ENCODE data around the gene FGF19.

DNA sequence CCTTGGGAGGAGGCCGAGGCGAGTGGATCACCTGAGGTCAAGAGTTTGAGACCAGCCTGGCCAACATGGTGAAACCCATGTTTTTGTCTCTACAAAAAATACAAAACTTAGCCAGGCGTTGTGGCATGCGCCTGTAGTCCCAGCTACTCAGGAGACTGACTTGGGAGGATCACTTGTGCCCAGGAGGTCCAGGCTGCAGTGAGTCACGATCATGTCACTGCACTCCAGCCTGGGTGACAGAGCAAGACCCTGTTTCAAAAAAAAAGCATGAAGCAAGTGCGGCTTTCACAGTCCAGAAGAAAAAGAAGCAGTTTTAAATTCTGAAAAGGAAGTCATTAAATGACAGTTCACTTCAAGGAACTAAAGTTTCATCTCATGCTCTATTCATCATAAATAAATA, 21.6 kb downstream of the FGF19 start:
- TF ChIP-seq EZH2 (IDR thresholded peaks at IDR 0.05; ENCODE audit: insufficient read depth, poor library complexity, severe bottlenecking) (no peak), EZH2phosphoT487 (IDR thresholded peaks at IDR 0.05; ENCODE audit: insufficient read depth, low read depth) (no peak)

Measured in GM23248 (cell line).